WTC11 (cell line): Measurements from ENCODE around the gene FHOD3. TPM values are rescaled to one million over a fixed set of nuclear protein-coding genes. Genes with fewer than 3 reads are reported as not detected.

Experiments used
- ATAC-seq: fragments of 200-7000 bp; cut with Tn5 transposase; 2 replicates; pipeline ENCODE4 v1.10.0; 2021; ENCODE audit warnings: mild to moderate bottlenecking, moderate library complexity
- CTCF ChIA-PET: fragments of 300-600 bp; sonication (Branson Sonifier 250); formaldehyde crosslinking; loops from one replicate; lab custom pipeline; 2021; ENCODE audit warnings: antibody characterized with exemption; lab: Charles Lee
- POLR2A ChIA-PET: fragments of 350-600 bp; sonication (Branson Sonifier 250); formaldehyde crosslinking; loops from one replicate; lab custom pipeline; 2021; ENCODE audit warnings: antibody characterized with exemption; lab: Charles Lee
- DNase-seq: peaks from one replicate; pipeline ENCODE4 v3.0.0; 2021; ENCODE audit warnings: low spot score
- H3K27ac Mint-ChIP-seq: 2 replicates; pipeline ENCODE4 v1.8.0; 2021; ENCODE audit warnings: mixed read lengths
- H3K27me3 Mint-ChIP-seq: 2 replicates; pipeline ENCODE4 v1.8.0; 2021; ENCODE audit warnings: low read depth, mild to moderate bottlenecking, moderate library complexity, mixed read lengths
- H3K36me3 Mint-ChIP-seq: 2 replicates; pipeline ENCODE4 v1.8.0; 2021; ENCODE audit warnings: mixed read lengths
- H3K4me1 Mint-ChIP-seq: 2 replicates; pipeline ENCODE4 v1.8.0; 2022; ENCODE audit warnings: mixed read lengths
- H3K4me3 Mint-ChIP-seq: 2 replicates; pipeline ENCODE4 v1.8.0; 2021; ENCODE audit warnings: mild to moderate bottlenecking, moderate library complexity, mixed read lengths
- H3K9me3 Mint-ChIP-seq: 2 replicates; pipeline ENCODE4 v1.8.0; 2021; ENCODE audit warnings: mixed read lengths
- CDX4 ChIP-seq: fragments of 250-450 bp; sonication (Bioruptor Pico); IDR thresholded peaks from 2 replicates; pipeline ENCODE4 v1.9.0; 2021; ENCODE audit warnings: moderate library complexity, mild to moderate bottlenecking, inconsistent platforms, borderline replicate concordance
- CREB1 ChIP-seq: sonication (generic); formaldehyde crosslinking; IDR thresholded peaks from 2 replicates; pipeline ENCODE4 v1.8.0; 2023; ENCODE audit warnings: mild to moderate bottlenecking, missing genetic modification reagents
- ESRRA ChIP-seq: sonication (generic); formaldehyde crosslinking; IDR thresholded peaks from 2 replicates; pipeline ENCODE4 v1.8.1; 2022; ENCODE audit warnings: mild to moderate bottlenecking, missing genetic modification reagents, borderline replicate concordance
- ETV6 ChIP-seq: sonication (generic); formaldehyde crosslinking; IDR thresholded peaks from 2 replicates; pipeline ENCODE4 v1.8.1; 2022; ENCODE audit warnings: mild to moderate bottlenecking, missing genetic modification reagents
- NFATC4 ChIP-seq: fragments of 250-450 bp; sonication (Bioruptor Pico); IDR thresholded peaks from 2 replicates; pipeline ENCODE4 v1.9.0; 2021; ENCODE audit warnings: mild to moderate bottlenecking
- NFYB ChIP-seq: sonication (generic); formaldehyde crosslinking; conservative IDR thresholded peaks from 2 replicates; pipeline ENCODE4 v1.8.0; 2022; ENCODE audit warnings: low read depth, missing genetic modification reagents
- NR1H2 ChIP-seq: sonication (generic); formaldehyde crosslinking; IDR thresholded peaks from 2 replicates; pipeline ENCODE4 v1.9.0; 2021; ENCODE audit warnings: mild to moderate bottlenecking, moderate library complexity, missing genetic modification reagents
- SMAD4 ChIP-seq: sonication (generic); formaldehyde crosslinking; IDR thresholded peaks from 2 replicates; pipeline ENCODE4 v1.8.0; 2022; ENCODE audit warnings: mild to moderate bottlenecking, missing genetic modification reagents
- ZBTB21 ChIP-seq: sonication (generic); formaldehyde crosslinking; IDR thresholded peaks from 2 replicates; pipeline ENCODE4 v1.8.1; 2023; ENCODE audit warnings: mild to moderate bottlenecking, missing genetic modification reagents, borderline replicate concordance
- ZNF138 ChIP-seq: sonication (generic); formaldehyde crosslinking; conservative IDR thresholded peaks from 2 replicates; pipeline ENCODE4 v1.8.1; 2022; ENCODE audit warnings: mild to moderate bottlenecking, moderate library complexity, missing genetic modification reagents
- ZNF219 ChIP-seq: sonication (generic); formaldehyde crosslinking; IDR thresholded peaks from 2 replicates; pipeline ENCODE4 v1.8.0; 2023; ENCODE audit warnings: missing genetic modification reagents, mild to moderate bottlenecking, borderline replicate concordance
- ZNF263 ChIP-seq: sonication (generic); formaldehyde crosslinking; IDR thresholded peaks from 2 replicates; pipeline ENCODE4 v1.8.1; 2022; ENCODE audit warnings: low read depth, mild to moderate bottlenecking, moderate library complexity, missing genetic modification reagents
- ZNF423 ChIP-seq: fragments of 250-450 bp; sonication (Bioruptor Pico); IDR thresholded peaks from 2 replicates; pipeline ENCODE4 v2.1.2; 2022; ENCODE audit warnings: mild to moderate bottlenecking, moderate library complexity
- ZNF532 ChIP-seq: fragments of 250-450 bp; sonication (Bioruptor Pico); IDR thresholded peaks from 2 replicates; pipeline ENCODE4 v1.9.0; 2021; ENCODE audit warnings: mild to moderate bottlenecking, borderline replicate concordance
- ZNF671 ChIP-seq: fragments of 250-450 bp; sonication (Bioruptor Pico); IDR thresholded peaks from 2 replicates; pipeline ENCODE4 v1.8.0; 2021; ENCODE audit warnings: mild to moderate bottlenecking
- total RNA-seq: library from RNA; stranded (reverse); gene quantifications from 3 replicates; pipeline ENCODE4 v1.2.3, GENCODE V29; 2021
- TF ChIP-seq, protein P1 (sequence below): sonication (generic); formaldehyde crosslinking; conservative IDR thresholded peaks from 2 replicates; pipeline ENCODE4 v1.8.1; 2023; ENCODE audit warnings: mild to moderate bottlenecking, low read depth, missing genetic modification reagents, moderate library complexity
- TF ChIP-seq, protein P2 (sequence below): sonication (generic); formaldehyde crosslinking; IDR thresholded peaks from 2 replicates; pipeline ENCODE4 v1.8.0; 2023; ENCODE audit warnings: mild to moderate bottlenecking, missing genetic modification reagents

FHOD3 gene
- total RNA-seq, 1 experiment from 2014 or later: 3.8 TPM

DNA sequence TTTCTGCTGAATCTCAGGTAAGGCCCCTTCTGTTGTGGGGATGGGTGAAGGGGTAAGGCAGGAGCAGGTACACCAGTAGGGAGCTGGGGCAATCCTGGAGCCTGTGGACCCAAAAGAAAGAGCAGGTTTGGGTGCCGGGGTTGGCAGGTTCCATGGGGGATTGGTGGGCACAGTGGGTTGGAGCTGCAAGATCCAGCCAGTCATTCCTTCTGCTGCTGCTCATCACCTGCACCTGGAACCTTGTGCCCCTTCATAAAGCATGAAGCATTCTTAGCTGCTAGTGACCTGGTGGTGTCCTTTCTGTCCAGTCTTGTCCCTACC, 24.9 kb downstream of the FHOD3 start:
- Mint-ChIP-seq H3K27ac (no peak overlapping the region), H3K36me3 (peaks cover 11% of the 10 kb centered on the region), H3K9me3 (peaks cover 21% of the 10 kb centered on the region), H3K4me1 (peaks cover 3% of the 10 kb centered on the region), H3K4me3 (no peak overlapping the region), H3K27me3 (peaks cover 5% of the 10 kb centered on the region)
- no peak for ATAC-seq
- ChIA-PET CTCF (no interaction called here), POLR2A (no interaction called here)
- DNase-seq: no peak
- TF ChIP-seq ZNF532 (CRISPR knock-in tag) (no peak), ZNF263 (no peak), NR1H2 (no peak), ZNF671 (CRISPR knock-in tag) (no peak), ZNF219 (CRISPR knock-in tag) (no peak), CREB1 (CRISPR knock-in tag) (no peak), ZBTB21 (CRISPR knock-in tag) (no peak), SMAD4 (CRISPR knock-in tag) (no peak), ZNF138 (CRISPR knock-in tag) (no peak)
- TF ChIP-seq, protein P1, sequence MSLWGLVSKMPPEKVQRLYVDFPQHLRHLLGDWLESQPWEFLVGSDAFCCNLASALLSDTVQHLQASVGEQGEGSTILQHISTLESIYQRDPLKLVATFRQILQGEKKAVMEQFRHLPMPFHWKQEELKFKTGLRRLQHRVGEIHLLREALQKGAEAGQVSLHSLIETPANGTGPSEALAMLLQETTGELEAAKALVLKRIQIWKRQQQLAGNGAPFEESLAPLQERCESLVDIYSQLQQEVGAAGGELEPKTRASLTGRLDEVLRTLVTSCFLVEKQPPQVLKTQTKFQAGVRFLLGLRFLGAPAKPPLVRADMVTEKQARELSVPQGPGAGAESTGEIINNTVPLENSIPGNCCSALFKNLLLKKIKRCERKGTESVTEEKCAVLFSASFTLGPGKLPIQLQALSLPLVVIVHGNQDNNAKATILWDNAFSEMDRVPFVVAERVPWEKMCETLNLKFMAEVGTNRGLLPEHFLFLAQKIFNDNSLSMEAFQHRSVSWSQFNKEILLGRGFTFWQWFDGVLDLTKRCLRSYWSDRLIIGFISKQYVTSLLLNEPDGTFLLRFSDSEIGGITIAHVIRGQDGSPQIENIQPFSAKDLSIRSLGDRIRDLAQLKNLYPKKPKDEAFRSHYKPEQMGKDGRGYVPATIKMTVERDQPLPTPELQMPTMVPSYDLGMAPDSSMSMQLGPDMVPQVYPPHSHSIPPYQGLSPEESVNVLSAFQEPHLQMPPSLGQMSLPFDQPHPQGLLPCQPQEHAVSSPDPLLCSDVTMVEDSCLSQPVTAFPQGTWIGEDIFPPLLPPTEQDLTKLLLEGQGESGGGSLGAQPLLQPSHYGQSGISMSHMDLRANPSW: no peak
- TF ChIP-seq, protein P2, sequence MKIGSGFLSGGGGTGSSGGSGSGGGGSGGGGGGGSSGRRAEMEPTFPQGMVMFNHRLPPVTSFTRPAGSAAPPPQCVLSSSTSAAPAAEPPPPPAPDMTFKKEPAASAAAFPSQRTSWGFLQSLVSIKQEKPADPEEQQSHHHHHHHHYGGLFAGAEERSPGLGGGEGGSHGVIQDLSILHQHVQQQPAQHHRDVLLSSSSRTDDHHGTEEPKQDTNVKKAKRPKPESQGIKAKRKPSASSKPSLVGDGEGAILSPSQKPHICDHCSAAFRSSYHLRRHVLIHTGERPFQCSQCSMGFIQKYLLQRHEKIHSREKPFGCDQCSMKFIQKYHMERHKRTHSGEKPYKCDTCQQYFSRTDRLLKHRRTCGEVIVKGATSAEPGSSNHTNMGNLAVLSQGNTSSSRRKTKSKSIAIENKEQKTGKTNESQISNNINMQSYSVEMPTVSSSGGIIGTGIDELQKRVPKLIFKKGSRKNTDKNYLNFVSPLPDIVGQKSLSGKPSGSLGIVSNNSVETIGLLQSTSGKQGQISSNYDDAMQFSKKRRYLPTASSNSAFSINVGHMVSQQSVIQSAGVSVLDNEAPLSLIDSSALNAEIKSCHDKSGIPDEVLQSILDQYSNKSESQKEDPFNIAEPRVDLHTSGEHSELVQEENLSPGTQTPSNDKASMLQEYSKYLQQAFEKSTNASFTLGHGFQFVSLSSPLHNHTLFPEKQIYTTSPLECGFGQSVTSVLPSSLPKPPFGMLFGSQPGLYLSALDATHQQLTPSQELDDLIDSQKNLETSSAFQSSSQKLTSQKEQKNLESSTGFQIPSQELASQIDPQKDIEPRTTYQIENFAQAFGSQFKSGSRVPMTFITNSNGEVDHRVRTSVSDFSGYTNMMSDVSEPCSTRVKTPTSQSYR (CRISPR knock-in tag): no peak
- TF ChIP-seq, all 79 proteins: peak for 0

DNA sequence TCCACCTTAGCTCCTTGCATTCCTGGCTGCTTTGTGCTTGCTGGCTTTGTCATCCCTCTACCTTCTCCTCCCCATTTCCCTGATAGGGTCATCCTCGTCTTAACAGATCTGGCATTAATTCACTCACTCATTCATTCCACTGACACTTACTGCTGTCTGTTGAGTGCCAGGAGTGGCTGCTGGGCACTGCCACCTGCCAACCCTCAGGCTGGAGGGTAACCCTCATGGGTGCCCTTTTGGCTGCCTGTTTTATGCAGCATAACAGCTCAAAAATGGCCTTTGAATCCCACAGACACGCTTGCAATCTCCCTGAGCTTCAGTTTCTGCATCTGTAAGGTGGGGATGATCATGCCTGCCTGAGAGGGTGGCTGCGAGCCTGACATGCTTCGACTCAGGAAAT, 25.2 kb downstream of the FHOD3 start:
- H3K9me3 Mint-ChIP-seq: peaks cover 18% of the 10 kb centered on the region
- H3K27me3 Mint-ChIP-seq: peaks cover 5% of the 10 kb centered on the region
- TF ChIP-seq NFATC4 (CRISPR knock-in tag): no peak
- no peak for TF ChIP-seq ETV6 (CRISPR knock-in tag)
- TF ChIP-seq ESRRA (CRISPR knock-in tag): no peak
- no peak for TF ChIP-seq ZBTB21 (CRISPR knock-in tag)
- no peak for TF ChIP-seq ZNF423
- TF ChIP-seq NFYB (CRISPR knock-in tag): no peak
- no peak for TF ChIP-seq ZNF219 (CRISPR knock-in tag)
- TF ChIP-seq CDX4 (CRISPR knock-in tag): no peak
- H3K4me3 Mint-ChIP-seq: no peak overlapping the region
- H3K27ac Mint-ChIP-seq: no peak overlapping the region
- CTCF ChIA-PET: no interaction called here
- POLR2A ChIA-PET: no interaction called here
- DNase-seq: no peak
- no peak for ATAC-seq
- peaks cover 3% of the 10 kb centered on the region for H3K4me1 Mint-ChIP-seq
- peaks cover 11% of the 10 kb centered on the region for H3K36me3 Mint-ChIP-seq
